Vagina (tissue), 2 donors: ENCODE results near the gene IL1R2.

Source experiments
- CTCF ChIP-seq, 3 experiments: fragments of 450-650 bp in 2 of 3; fragments of 200-600 bp in 1 of 3; sonication (generic) in 1 of 3; IDR thresholded peaks; one replicate each; pipeline ENCODE4 v1.5.1; 2017 to 2019; ENCODE audit warnings: antibody characterized with exemption in 3 of 3, mild to moderate bottlenecking in 2 of 3, moderate library complexity in 2 of 3
- POLR2A ChIP-seq, 2 donors: fragments of 450-650 bp; IDR thresholded peaks; one replicate each; pipeline ENCODE4 v1.6.1; 2017; ENCODE audit warnings: antibody characterized with exemption in 2 of 2, mild to moderate bottlenecking in 2 of 2, moderate library complexity in 2 of 2

DNA sequence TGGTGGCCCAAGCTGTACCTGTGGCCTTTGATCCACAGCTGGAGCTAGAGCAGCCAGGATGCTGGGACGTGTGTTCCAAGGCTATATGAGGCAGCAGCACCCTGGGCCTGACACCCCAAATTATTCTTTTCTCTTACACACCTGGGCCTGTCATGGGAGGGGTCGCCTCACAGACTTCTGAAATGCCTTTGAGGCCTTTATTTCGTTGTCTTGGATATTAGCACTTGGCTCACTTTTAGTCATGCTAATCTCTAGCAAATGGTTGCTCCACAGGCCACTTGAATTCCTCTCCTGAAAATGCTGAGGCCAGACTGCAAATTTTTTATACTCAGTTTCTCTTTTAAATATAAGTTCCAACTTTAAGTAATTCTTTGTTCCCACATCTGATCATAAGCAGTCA is 22.0 kb upstream of the IL1R2 start:
- no peak for TF ChIP-seq POLR2A (IDR thresholded peaks at IDR 0.05)
- TF ChIP-seq CTCF (IDR thresholded peaks at IDR 0.05): no peak
